ENCODE results near the gene MCRIP2.

GRCh38 chr16:645852-646678 lies 4.4 kb downstream of the MCRIP2 start:
- TF ChIP-seq CTCF (IDR thresholded peaks at IDR 0.05) (no peak), POLR2A (IDR thresholded peaks at IDR 0.05) (no peak)

All from thyroid gland (tissue), 4 donors.